ENCODE results near the gene SLC45A1. TPM values are rescaled to one million over a fixed set of nuclear protein-coding genes. Genes with fewer than 3 reads are reported as not detected.
A peak's percentile ranks its signal among the peaks of the same experiment; 100 is the strongest.

The SLC45A1 gene
- polyA plus RNA-seq, 3 donors: 2.8 to 3.6 (median 3.5) TPM

DNA sequence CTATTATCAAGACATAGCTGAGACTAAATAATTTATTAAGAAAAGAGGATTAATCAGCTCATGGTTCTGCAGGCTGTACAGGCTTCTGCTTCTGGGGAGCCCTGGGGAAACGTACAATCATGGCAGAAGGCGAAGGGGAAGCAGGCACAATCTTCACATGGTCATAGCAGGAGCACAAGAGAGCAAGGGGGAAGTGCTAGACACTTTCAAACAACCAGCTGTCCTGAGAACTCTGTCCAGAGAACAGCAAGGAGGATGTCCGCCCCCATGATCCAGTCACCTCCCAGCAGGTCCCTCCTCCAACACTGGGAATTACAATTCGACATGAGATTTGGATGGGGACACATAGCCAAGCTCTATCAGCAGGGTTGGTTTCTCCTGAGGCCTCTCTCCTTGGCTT, 10.3 kb upstream of the SLC45A1 start:
- no peak for DNase-seq (ENCODE audit: low read depth in 3 of 3, low spot score in 2 of 3)

DNA sequence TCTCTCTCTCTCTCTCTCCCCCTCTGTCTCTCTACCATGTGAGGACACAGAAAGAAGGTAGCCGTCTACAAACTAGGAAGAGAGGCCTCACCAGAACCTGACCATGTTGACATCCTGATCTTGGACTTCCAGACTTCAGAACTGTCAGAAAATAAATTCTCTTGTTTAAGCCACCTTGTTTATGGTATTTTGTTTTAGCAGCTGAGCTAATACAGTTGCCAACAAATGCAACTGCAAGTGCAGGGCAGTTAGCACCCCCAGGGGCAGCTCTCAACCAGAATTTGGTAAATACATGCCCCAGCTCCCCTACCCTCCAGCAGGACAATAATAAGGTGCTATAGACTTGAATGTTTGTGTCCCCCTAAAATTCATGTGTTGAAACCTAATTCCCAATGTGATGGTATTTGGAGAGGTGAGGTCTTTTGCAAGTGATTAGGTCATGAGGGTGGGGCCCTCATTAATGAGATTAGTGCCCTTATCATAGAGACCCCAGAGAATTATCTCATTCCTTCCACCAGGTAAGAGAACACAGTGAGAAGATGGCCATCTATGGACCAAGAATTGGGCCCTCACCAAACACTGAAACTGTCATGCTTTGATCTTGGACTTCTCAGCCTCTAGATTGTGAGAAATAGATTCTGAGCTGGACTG, 6.7 kb upstream of the SLC45A1 start:
- DNase-seq (ENCODE audit: low read depth in 3 of 3, low spot score in 2 of 3): no peak

DNA sequence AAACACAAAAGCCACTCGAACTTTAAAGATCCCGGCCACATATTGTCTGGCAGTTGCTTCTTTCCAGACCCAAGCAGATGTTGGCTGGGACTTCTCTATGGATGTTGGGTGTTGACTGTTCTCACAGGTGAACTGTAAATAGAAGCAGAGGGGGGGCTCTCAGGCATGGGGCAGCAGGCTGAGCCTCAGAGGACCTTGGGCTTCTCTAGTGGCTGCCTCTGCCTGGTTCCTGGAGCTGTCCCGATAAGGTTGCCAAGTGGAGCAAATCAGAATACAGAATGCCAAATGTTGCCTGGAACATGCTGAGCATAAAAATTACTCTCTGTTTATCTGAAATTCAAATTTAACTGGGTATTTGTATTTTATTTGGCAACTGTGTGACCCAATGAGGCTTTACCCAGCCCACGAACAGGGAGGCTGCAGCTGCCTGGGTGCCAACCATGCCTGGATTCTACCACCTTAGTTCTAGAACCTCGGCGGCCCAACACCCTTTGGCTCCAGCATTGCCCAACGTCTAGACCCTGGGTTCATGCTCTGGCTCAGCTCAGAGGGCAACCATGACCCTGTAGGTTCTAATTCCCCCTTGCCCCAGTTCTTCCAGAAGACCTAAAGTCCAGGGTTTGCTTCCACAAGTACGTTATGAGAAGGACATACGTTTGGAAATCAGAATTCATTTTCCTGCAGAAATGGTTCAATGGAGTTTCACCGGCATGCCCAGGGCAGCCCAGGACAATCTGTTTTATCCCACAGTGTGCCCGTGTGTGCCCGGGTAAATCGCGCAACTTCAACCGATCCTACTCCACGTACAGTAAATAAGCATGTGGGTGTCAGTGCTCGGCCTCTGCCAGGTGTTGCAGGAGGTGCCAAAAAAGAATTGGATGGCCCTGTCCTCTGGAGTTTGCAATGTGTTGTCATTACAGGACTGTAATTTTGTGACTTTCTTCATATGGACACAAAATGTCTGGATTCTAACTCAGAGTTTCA, 5.4 kb upstream of the SLC45A1 start:
- no peak for DNase-seq (ENCODE audit: low read depth in 3 of 3, low spot score in 2 of 3)

DNA sequence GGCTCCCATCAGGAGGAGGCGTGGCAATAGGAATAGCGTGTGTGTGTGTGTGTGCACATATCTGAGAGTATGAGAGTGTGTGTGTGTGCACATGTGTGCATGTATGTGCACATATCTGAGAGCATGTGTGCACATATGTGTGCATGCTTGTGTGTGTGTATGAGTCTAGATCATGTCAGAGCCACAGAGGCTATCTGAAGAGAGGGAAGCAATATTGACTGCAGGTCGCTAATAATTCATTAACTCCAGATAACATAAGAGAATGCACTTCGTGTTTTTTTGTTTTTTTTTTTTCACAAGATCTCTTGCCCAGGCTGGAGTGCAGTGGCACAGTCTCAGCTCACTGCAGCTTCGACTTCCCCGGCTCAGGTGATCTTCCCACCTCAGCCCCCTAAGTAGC, 4.7 kb upstream of the SLC45A1 start:
- no peak for DNase-seq (ENCODE audit: low read depth in 3 of 3, low spot score in 2 of 3)

DNA sequence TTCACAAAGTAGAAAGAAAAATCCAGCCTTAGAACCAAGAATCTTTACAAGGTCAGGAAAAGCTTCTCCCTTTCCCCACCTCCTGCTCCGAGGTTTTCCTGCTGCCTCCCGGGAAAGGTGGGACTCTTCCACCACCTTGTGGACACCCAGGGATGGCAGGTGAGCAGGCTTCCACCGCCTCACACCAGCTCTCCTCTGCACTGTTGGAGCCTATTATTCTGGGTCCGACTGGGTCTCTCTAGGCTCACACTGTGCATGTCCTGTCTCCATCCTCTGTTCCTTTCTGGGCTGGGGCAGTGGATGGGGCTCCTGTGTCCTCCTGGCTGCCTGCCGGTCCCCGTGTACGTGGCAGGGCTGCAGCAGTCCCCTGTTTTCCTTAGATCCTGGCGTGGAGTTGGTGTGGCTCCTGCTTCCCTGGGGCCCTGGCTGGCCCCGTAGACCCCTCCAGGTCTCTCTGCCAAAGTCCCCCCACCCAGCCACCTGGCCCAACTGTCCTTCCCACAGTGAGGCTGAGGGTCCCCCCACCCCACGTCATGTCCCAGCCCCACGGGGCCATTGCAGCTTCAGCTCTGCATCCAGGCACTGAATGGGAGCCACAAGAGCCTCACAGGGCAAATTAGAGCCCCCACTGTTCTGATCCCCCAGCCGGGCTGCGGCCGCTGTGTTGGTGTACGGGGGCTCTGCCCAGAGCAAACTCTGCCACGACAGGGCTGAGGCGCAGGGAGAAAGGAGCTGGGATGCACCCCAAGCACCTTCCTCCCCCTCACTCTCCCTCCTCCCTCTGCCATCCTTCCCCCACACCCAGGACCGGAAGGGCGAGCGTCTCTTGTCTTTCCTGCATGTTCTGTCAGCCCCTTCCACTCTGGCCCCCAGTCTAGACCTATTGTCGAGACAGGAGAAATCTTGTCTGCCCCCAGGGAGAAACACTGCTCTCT, 3.3 kb upstream of the SLC45A1 start:
- peak in 2 of 3 donors; percentile 60 to 61 for DNase-seq (ENCODE audit: low read depth in 3 of 3, low spot score in 2 of 3)

DNA sequence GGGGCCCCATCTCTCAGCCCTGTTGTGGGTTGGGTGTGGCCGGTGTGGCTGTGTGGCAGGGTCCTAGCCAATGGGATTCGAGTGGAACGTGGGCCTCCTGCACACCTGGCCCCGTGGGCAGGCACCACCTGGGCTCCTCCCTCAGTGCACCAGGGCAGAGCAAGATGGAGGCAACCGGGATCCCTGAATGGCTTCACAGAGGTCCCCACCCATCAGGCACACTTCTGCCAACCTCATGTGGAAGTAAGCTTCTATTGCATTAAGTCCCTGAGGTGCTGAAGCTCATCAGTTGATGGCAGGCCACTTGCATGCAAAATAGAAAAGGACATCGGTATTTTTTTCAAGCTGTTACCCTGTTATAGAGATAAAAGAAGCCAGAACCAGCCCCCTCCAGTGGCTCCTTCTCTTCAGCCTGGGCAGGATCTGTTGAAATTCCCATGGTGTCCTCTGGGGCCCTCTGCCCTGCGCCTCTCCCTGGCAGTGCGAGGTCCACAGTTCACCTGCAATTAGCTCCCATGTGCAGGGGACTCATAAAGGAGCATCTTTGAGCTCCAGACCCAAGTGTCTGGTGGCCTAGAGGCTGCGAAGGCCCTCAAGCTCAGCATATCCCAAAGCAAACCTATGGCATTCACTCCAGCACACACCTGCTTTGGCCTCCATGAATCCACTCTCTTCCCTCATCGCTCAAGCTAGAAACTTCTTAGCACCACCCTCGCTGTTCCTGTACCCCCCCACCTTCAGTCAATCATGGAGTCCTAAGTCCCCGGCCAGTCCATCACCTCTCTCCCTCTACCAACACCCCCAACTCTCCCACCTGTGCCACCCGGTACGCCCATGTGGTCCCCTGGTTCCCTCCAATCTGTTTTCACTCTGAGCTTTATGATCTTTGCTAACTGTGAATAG, 2.1 kb upstream of the SLC45A1 start:
- DNase-seq (ENCODE audit: low read depth in 3 of 3, low spot score in 2 of 3): no peak

DNA sequence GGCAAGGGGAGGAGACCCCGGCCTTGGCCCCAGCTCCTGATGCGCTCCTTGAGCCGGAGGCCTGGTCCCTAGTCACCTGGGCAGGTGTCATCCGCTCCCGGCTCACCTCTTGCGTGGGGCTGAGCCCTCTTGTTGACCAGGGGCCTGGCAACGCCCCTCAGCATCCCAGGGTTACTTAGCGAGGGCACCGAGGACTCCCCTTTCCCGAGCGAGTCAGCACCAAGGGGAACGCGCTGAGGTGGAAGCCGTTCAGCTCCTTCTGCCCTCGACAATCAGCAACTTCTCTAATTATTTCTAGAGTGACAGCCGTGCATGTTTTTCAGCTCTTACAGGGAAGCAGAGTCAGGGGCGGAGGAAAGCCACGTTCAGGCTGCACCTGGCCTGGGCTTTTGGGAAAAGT, 522 bp downstream of the SLC45A1 start:
- no peak for DNase-seq (ENCODE audit: low read depth in 3 of 3, low spot score in 2 of 3)

DNA sequence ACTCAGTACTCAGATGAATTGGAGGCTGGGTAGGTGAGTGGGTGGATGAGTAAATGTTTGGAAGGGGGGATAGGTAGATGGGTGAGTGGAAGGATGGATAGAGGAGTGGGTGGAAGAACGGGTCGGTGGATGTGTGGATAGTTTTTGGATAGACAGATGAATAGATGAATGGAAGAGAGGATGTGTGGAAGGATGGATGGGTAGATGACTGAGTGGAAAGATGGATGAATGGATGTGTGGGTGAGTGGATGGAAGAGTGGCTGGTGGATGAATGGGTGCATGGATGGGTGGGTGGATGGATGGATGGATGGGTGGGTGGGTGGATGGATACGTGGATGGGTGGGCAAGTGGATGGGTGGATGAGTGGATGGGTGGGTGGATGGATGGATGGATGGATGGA, 3.7 kb downstream of the SLC45A1 start:
- no peak for DNase-seq (ENCODE audit: low read depth in 3 of 3, low spot score in 2 of 3)

DNA sequence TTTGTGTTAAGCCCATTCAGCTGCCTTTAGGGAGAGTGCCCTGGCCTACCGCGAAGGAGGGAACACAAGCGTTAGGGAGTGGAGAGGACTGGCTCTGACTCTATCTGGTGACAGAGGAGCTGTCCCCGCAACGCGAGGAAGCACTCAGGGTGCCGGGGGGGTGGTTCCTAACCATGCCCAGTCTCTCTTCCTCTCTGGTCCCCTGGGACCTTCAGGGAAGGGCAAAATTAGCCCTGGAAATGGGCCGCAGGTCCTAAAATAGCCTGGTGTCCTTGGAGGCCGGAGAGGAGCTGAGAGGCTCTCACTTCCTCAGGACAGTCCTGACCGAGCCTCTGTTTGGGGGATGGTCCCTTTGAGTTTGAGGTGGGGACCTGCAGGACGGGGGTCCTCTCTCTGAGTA, 5.8 kb downstream of the SLC45A1 start:
- no peak for DNase-seq (ENCODE audit: low read depth in 3 of 3, low spot score in 2 of 3)

DNA sequence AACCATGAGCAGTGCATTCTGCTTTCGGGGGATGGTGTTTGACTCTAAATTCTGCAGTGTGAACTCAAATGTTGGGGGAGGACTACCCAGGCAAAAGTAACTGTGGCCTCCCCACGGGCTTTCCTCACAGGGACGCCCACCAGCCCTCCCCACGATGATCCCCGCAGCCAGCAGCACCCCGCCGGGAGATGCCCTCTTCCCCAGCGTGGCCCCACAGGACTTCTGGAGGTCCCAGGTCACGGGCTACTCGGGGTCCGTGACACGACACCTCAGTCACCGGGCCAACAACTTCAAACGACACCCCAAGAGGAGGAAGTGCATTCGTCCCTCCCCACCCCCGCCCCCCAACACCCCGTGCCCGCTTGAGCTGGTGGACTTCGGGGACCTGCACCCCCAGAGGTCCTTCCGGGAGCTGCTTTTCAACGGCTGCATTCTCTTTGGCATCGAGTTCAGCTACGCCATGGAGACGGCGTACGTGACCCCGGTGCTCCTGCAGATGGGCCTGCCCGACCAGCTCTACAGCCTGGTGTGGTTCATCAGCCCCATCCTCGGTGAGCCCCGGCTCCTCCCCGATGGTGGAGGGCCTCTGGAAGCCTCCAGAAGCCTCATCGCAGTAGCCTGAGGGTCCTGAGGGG, 6.4 kb downstream of the SLC45A1 start:
- DNase-seq (ENCODE audit: low read depth in 3 of 3, low spot score in 2 of 3): no peak

DNA sequence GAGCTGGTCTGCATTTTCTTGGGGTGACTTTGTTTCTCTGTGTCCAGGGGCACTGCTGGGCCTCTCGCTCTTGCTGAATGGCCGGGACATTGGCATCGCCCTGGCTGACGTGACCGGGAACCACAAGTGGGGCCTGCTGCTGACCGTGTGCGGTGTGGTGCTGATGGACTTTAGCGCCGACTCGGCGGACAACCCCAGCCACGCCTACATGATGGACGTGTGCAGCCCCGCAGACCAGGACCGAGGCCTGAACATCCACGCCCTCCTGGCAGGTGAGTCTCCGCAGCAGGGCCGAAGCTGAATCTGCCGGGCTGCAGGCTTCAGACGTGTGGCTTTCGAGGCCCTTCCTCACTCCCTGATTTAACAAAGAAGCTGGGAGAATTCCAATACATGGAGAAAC, 7.9 kb downstream of the SLC45A1 start:
- no peak for DNase-seq (ENCODE audit: low read depth in 3 of 3, low spot score in 2 of 3)

DNA sequence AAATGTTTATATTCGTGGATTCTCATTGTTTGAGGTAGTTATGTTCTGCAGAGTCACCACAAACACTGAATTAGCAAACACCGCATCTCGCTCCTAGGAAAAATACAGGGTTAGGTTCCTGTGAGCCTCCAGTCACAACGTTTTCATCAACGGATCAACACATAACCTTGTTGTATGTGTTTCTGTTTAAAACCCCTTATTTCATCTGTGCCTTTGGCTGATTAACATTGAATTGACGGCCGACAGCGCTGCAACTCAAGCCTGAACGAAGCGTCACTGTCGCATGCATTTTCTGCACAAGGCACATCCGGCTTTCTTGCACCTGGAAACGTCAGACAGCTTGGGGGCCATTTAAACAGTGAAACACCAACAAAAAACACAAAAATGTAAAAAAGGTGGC, 8.4 kb downstream of the SLC45A1 start:
- DNase-seq (ENCODE audit: low read depth in 3 of 3, low spot score in 2 of 3): no peak

DNA sequence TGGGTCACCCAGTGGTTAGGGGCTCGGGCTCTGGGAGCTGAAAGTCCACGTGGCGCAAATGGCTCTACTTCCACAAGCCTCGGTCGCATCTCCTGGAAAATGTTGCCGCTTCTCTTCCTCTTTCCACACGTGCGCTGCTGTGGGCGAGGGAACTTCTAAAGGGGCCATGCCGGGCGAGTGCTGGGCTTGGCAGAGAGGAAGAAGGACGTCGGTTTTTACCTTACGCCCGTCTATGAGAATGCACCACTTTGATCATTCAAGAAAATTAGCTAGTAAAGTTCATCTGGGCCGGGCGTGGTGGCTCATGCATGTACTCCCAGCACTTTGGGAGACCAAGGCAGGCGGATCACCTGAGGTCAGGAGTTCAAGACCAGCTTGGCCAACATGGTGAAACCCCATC, 10.4 kb downstream of the SLC45A1 start:
- no peak for DNase-seq (ENCODE audit: low read depth in 3 of 3, low spot score in 2 of 3)

DNA sequence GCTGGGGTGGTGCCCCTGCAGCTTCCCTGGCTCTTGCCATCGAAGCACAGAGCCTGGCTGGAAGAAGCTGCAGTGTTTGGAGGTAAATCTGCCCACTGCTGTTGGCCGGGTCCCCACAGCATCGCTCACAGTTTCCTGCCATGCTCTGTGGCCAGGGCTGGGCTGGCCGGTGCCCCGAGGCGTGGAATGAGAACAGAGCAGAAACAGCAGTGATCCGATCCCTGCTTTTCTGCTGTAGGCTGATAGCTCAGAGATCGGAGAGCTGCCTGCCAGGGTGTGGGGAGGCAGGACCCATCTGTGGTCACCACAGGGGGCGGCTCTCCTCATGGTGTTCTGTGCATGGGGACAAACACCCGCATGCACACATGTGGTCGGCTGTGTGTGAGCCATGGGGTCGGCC, 11.5 kb downstream of the SLC45A1 start:
- no peak for DNase-seq (ENCODE audit: low read depth in 3 of 3, low spot score in 2 of 3)

DNA sequence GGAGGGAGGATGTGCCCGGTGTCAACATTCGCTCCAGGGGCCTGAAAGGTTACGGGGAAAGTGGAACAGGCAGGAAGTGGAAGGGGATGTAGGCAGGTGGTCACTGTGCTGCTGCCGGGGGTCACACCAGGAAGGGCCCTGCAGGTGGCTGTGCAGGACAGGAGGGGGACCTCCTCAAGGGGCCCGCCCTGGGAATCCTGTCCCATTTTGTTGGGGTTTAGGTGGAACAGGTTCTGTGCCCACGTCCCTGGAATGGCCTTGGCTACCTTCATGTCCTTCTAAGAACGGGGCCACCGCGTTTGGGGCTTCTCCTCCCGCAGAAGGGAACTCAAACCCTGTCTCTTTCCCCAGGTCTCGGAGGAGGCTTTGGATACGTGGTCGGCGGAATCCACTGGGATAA, 11.9 kb downstream of the SLC45A1 start:
- no peak for DNase-seq (ENCODE audit: low read depth in 3 of 3, low spot score in 2 of 3)

DNA sequence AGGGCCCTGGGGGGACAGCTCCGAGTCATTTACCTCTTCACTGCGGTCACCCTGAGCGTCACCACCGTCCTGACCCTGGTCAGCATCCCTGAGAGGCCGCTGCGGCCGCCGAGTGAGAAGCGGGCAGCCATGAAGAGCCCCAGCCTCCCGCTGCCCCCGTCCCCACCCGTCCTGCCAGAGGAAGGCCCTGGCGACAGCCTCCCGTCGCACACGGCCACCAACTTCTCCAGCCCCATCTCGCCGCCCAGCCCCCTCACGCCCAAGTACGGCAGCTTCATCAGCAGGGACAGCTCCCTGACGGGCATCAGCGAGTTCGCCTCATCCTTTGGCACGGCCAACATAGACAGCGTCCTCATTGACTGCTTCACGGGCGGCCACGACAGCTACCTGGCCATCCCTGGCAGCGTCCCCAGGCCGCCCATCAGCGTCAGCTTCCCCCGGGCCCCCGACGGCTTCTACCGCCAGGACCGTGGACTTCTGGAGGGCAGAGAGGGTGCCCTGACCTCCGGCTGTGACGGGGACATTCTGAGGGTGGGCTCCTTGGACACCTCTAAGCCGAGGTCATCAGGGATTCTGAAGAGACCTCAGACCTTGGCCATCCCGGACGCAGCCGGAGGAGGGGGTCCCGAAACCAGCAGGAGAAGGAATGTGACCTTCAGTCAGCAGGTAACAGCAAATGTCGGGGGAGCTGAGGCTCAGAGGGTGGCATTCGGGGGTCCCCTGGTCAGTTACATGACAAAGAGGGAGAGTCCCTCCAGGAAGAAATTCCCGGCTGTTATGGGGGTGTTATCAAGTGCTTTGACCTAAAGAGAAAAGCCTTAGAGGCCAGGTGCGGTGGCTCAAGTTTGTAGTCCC, 12.6 kb downstream of the SLC45A1 start:
- DNase-seq (ENCODE audit: low read depth in 3 of 3, low spot score in 2 of 3): no peak

DNA sequence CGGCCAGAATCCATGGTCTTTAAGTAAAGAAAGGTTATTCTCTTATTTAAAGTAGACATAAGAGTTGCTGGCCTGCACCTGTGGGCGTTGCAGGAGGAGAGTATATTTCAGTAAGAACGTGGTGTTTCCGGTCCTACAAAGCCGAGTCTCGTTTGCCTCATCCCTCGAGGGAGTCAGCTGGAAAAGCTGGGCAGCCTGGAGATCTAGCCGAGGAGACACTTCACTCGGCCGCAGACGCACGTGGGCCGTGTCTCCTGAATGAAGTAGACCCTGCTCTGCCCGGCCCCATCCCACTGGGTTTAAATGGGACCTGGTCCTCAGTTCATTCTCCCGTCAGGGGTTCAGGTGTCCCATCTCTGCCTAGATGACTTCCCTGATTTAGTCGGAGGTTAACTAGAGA, 14.9 kb downstream of the SLC45A1 start:
- no peak for DNase-seq (ENCODE audit: low read depth in 3 of 3, low spot score in 2 of 3)

DNA sequence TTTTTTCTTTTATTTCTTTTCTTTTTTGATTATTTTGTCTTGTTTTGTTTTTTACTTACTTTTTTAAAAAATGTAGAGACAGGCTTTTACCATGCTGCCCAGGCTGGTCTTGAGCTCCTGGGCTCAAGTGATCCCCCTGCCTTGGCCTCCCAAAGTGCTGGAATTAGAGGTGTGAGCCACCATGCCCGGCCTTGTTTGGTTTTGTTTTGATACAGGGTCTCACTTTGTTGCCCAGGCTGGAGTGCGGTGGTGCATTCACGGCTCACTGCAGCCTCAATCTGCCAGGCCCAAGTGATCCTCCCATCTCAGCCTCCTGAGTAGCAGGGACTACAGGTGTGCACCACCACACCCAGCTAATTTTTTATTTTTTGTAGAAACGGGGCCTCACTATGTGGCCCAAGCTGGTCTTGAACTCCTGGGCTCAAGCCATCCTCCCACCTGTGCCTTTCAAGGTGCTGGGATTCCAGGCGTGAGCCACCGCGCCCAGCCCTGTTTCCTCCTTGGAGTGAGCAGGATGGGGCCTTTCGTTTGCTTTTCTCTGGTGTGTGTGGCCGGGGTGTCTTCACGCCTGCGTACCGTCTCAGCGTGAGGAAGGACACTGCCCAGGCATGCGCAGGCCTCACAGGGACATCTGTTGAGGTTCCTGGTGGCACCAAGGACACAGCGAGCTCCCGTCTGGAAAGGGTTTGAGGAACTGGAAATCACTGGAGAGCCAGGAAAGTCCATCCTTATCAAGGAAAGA, 15.5 kb downstream of the SLC45A1 start:
- DNase-seq (ENCODE audit: low read depth in 3 of 3, low spot score in 2 of 3): no peak

All from right renal cortex interstitium (tissue), 3 donors.